Activated T-cell treated with anti-CD3 and anti-CD28 coated beads for 1 hour (primary cell): Measurements from ENCODE around the gene ARPC5L.
"Not testable (repeated sequence)": the region's sequence is repeated elsewhere in the genome, so short reads cannot be mapped to it uniquely, and the experiment has no call there.

Experiments
- DNase-seq: peaks from one replicate; pipeline ENCODE4 v3.0.0-alpha.2; 2020; ENCODE audit warnings: low read depth

Gene ARPC5L

GRCh38 chr9:124894035-124894740 lies 32.3 kb downstream of the ARPC5L start:
- no peak for DNase-seq

DNA sequence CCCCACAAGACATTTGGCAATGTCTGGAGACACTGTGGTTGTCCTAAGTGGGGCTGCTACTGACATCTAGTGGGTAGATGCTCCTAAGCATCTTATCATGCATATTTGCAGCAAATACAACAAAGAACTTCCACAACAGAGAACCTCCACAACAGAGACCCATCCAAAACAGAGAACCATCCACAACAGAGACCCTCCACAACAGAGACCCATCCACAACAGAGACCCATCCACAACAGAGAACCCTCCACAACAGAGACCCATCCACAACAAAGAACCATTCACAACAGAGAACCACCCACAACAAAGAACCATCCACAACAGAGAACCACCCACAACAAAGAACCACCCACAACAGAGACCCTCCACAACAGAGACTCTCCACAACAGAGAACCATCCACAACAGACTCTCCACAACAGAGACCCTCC lies 32.8 kb downstream of the ARPC5L start:
- DNase-seq, result peak; percentile 13

DNA sequence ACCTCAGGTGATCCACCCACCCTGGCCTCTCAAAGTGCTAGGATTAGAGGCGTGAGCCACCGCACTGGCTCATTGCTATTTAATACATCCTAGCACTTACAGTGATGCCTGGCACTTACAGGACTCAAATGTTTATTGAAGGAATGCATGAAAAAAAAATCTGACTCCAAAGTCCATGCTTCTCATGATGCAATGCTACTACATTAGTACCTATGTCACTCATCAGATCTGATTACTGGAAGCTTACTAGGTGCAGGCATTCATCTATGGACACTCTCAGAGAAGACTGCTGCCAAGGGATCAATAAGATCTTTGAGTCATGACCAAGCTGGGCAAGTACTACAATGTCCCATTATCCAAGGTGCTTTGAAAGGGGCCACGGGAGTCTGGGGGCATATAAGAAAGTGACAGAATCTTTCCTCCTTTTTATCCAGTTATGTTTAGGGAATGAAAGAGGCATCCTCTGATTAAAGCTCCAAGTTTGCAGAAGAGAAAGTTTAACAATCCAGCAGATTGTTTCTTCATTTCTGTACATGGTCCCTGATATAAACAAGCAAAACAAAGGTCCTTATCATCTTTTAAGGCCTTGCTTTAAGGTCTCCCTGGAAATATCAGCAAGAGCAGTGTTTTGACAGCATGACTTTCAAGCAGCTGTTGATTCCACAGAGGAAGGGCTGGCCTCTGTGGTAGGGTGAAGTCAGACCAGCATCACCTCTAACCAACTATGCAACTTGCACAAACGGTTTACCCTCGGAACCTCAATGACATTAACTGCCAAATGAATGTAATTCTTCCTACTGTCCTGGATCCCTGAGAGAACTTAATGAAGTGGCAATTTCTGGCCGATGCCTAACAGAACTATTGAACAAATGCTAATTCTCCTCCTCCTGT lies 35.9 kb downstream of the ARPC5L start:
- no peak for DNase-seq

DNA sequence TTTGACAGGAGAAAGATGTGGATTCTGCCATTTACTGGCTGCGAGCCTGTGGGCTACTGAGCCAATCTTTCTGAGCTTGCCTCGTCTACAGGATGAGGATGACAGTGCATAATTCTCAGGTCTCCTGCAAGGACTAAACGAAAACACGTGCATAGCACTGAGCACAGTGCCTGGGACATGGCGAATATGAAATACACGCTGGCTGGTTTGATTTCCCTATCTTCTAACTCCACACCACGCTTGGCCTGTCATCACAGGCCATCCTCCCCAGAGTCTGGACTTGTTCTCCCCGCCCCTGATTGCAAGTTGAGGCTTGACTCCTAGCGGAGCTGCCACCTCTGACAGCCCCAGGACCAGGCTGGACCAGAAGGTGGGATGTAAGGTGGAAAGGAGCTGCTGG lies 37.9 kb downstream of the ARPC5L start:
- no peak for DNase-seq

- DNase-seq, result no peak
Measured at GRCh38 chr9:124906966-124907365, 45.0 kb downstream of the ARPC5L start.

DNA sequence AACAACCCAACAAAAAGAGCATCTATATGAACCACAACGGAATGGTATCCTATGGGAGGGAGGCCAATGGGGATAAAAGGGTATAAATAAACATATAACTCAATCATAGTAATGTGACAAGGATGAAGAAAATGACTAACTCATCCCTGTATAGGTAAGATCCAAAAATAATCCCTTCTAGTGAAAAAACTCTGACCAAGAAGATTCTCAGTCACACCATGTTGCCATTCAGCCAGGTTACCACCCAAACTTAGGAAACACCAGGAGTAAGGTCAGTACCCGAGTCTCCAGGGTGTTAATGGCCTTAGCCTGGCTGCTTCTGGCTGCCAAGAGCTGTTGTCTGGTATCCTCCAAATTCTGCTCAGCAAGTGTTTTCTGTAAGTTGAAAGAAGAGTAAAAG lies 46.2 kb downstream of the ARPC5L start:
- DNase-seq, result no peak

- no peak for DNase-seq
Measured at GRCh38 chr9:124911766-124912165, 49.8 kb downstream of the ARPC5L start.

- no peak for DNase-seq
Measured at GRCh38 chr9:124913378-124913777, 51.4 kb downstream of the ARPC5L start.

GRCh38 chr9:124914753-124915405 lies 52.9 kb downstream of the ARPC5L start:
- DNase-seq, result no peak

GRCh38 chr9:124920394-124920793 lies 58.5 kb downstream of the ARPC5L start:
- DNase-seq, result not testable (repeated sequence)
